T-helper 9 cell (primary cell): ENCODE results near the gene ASIC2.

Experiments
- DNase-seq: peaks from one replicate; pipeline ENCODE4 v3.0.0-alpha.2; 2020

ASIC2 gene

GRCh38 chr17:33242375-33243124 is 50.5 kb downstream of the ASIC2 start:
- no peak for DNase-seq

GRCh38 chr17:33241390-33241789 is 51.7 kb downstream of the ASIC2 start:
- no peak for DNase-seq

GRCh38 chr17:33240362-33240761 is 52.7 kb downstream of the ASIC2 start:
- DNase-seq = no peak

DNA sequence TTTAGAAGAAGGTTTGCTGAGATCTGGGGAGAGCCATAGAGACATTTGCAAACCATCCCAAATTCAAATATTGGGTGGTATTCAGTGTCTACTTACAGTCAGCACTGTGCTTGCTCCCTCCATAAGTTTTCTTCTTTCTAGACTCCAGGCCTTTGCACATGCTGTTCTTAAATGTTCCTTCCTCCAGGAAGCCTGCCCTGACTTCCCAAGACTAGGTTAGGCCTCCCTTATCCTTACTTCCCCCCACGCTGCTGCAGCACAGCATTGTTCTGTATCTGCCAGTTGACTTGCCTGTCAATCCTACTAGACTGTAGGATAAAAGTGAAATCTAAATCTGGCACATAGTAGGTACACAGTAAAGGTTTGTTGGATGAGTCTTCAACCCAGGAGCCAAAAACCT is 53.4 kb downstream of the ASIC2 start:
- DNase-seq = no peak

- DNase-seq = no peak
These were observed 58.0 kb downstream of the ASIC2 start for GRCh38 chr17:33234930-33235685.

DNA sequence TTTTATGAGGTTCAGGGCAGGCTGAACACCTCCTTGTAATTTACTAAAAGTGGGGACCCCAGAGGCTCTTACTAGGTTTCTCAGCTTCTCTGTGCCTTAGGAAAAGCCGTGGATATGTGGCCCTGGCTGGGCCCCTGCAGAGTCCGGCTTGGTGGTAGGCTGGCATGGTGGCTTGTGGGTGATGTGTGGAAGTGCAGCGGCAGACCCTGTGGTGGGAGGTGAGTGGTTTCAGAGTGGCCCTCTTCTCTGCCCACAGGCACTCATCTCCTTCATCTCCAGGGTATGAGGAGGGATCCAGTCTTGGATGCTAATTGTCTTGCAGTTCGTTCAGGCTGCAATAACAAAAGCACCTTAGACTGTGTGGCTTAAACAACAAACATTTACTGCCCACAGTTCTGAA is 58.9 kb downstream of the ASIC2 start:
- DNase-seq = no peak

DNA sequence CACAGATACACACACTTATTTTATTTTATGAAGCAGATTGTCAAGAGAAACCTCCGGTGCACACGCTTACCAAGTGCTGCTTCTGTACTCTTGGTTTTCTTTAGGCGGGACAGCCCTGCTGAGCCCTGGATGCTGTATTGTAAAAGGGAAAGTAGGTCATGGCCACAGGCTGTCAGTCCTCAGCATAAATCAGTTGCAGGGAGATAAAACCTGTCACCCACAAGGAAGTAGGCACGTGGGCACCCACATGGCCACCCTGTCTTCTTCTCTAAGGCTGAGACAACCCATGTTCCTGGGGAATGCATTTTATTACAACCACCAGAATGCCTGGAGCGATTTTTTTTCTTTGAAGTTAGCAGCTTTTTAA is 59.3 kb downstream of the ASIC2 start:
- DNase-seq = peak; percentile 8

DNA sequence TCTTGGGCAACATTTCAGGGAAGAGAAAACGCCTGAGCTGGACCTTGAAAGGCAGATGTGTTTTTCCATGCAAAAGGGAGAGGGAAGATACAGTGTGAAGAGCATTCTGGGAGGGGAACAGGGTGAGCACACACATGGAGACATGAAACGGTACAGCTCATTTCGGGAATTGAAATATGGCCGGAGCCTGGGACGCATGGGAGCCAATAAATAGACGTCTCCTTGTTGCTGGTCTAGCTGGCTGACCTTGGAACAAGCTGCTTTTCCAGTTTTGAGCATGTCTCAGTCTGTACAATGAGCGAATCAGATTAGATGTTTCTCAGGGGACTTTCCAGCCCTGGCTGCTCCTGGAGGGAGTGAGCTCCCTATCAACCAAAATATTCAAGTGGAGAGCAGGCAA is 63.6 kb downstream of the ASIC2 start:
- DNase-seq = no peak

DNA sequence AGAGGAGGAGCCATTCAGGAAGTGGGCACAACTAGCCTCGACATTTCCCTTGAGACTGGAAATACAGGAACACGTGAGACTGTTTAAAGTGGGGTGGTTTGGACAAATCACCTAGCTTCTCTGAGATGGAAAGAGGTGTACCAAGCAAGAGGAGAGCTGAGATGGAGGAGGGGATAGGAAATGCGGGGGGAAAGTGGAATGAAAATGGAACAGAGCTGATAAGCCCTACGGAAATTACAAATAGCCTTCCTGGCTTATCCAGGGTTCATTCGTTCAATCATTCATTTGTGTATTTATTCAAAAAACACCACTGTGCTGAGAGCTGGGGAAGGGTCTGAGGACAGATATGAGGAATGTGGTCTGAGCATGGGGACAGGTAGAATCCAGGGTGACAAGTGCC is 64.1 kb downstream of the ASIC2 start:
- no peak for DNase-seq

DNA sequence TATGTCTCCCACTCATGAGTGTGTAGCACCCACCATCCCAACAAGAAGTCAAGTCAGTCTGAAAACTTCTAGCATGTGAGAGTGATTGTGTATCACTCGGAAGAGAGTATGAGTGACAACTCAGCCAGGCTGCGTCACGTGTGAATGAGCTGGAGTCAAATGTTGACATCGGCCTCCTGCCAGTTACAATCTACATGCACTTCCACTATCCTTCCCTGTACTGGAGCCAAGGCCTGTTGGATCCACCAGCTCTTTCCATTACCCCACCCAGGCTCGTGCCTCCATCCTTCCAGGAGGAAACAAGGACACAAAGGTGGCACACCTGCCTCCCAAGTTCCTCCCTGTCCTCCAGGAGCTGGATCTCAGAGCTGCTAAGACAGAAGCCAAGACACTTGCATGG is 64.5 kb downstream of the ASIC2 start:
- DNase-seq = no peak

DNA sequence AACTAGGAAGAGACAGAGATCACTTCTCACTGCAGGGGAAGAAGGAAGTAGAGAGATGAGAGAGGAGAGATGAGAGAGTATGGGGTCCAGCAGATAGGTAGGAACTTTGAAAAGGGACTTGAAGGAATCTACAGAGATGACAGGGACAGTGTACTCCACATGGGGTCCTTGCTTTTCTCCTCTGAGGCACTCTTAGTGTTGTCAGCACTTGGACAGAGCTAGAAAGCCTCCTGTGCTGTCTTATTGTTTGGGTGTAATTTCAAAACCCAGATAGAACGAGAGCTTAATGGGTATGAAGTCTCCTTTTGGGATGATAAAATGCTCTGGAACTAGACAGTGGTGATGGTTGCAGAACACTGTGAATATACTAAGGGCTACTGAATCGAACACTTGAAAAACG is 65.2 kb downstream of the ASIC2 start:
- DNase-seq = no peak

GRCh38 chr17:33225994-33226393 is 67.1 kb downstream of the ASIC2 start:
- no peak for DNase-seq

DNA sequence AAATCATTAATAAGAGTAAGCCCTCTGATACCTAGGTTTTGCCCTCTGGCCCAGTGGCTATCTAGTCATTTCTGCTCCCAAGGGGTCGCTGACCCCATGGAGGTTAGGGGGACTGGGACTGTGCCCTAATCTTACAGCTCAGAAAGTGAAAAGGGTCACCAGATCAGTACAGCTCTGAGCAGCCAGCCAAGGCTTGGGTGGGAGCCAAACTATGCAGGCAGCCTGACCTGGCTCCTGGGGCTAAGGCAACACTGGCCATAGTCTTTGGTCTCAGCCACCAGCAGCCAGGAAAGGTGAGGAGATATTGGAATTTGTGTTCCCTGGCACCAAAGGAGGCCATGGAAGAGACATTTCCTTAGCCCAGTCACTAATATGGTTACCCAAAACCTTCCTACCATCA is 67.6 kb downstream of the ASIC2 start:
- DNase-seq = no peak

- no peak for DNase-seq
These were observed 73.1 kb downstream of the ASIC2 start for GRCh38 chr17:33220036-33220435.

- no peak for DNase-seq
These were observed 74.1 kb downstream of the ASIC2 start for GRCh38 chr17:33218698-33219601.

GRCh38 chr17:33217891-33218290 is 75.2 kb downstream of the ASIC2 start:
- no peak for DNase-seq

- DNase-seq = no peak
These were observed 78.1 kb downstream of the ASIC2 start for GRCh38 chr17:33214996-33215395.

GRCh38 chr17:33210285-33210684 is 82.8 kb downstream of the ASIC2 start:
- DNase-seq = no peak

- DNase-seq = no peak
These were observed 83.4 kb downstream of the ASIC2 start for GRCh38 chr17:33209671-33210070.

- DNase-seq = no peak
These were observed 85.9 kb downstream of the ASIC2 start for GRCh38 chr17:33207231-33207630.

- DNase-seq = no peak
These were observed 87.5 kb downstream of the ASIC2 start for GRCh38 chr17:33205552-33205951.

GRCh38 chr17:33204701-33205100 is 88.4 kb downstream of the ASIC2 start:
- DNase-seq = no peak

DNA sequence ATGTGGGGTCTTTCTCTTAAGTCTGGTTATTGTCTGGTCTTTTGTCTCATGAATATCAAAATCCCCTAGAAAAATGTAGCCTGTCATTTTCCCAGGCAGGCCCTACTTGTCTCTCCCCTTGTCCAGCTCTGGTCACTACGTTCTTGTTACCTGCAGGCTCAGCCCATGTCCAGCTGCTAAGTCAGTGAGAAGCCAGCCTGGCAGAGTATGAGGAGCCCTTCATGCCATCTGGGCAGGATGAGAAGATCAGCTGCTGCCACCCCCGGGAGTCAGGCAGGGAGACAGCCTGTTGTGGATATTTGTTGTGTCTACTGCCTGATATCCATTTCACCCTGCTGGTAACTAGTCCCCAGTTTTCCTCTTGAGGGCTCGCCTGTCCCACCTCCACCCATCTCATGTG is 88.9 kb downstream of the ASIC2 start:
- DNase-seq = no peak
